GM12872 (cell line): Measurements from ENCODE around the gene ITGA8.
A peak's percentile ranks its signal among the peaks of the same experiment; 100 is the strongest.

Experiments
- CTCF ChIP-seq: IDR thresholded peaks from 3 replicates; pipeline ENCODE4 v1.5.1; 2011; ENCODE audit warnings: low read depth, mild to moderate bottlenecking, low read length, moderate library complexity; ENCODE audit not compliant: insufficient read depth

ITGA8 gene

DNA sequence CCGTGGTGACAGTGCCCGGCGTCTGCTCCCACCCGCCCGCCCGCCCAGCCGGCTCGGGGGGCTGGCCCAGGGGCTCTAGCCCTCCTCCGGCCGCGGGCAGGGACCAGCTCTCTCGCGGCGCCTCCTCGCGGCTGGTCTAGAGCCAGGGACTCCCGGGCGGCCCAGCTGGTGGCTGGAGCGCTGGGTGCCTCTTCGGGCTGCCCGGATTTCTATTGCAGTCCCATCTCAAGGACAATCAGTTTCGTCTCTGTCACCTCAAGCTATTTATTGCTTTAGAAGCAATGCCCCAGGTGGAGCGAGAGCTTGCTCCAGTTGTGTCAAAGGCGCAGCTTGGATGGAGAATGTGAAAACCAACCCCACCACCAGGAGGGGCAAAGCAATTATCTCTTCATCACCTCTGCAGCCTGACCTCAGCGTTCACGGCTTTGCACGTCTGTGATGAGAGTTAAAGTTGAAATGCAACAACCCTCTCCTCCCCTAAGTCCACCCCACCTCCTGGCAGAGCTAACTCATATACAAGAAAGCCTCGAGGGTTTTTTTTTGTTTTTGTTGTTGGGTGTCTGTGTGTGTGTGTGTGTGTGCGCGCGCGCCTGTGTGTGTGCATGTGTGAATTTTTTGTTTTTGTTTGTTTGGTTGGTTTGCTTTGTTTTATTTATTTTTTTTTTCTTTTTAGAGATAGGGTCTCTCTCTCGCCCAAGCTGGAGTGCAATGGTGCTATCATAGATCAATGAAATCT lies at the start of gene ITGA8:
TSS of gene ITGA8 (minus strand) at position 24 of the 736 bp plus-strand sequence. CDS start 151 bp downstream, outside the sequence.
- TF ChIP-seq CTCF: peak; percentile 9; the same call in 1 of the 3 replicates

GRCh38 chr10:15764892-15765454 lies 45.3 kb upstream of the ITGA8 start:
- TF ChIP-seq CTCF: no peak

DNA sequence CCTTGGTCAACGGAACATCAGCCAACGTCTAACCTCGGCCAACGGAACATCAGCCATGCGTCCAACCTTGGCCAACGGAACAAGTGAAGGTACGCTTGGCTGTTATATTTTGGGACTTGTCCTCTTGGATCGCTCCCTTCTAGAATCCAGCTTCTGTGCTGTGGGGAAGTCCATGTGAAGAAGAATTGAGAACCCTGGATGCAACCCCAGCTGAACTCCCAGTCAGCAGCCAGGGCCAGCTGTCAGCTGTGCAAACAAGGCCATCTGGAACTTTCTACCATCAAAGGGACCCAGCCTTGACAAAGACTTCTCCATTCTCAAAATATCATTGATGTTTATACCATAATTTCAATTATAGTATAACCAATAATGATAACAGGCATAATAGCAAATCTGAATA lies 43.3 kb upstream of the ITGA8 start:
- no peak for TF ChIP-seq CTCF

DNA sequence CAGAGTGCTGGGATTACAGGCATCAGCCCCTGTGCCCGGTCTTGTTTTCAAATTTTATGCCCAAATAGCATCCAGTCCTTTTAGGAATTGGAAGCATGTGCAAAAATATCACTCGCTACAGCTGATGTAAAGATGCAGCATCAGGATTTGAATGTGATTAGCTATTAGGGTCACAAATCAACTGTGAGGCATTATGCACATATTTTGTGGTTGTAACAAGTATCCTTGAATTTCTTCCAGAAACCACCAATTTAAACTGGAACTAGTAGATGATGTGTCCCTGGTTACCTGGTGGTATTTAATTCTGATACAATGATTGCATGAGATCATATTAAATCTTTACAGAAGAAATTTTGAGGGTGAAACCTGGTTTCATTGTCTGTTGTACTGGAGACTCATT lies 41.0 kb upstream of the ITGA8 start:
- TF ChIP-seq CTCF: no peak

- TF ChIP-seq CTCF: no peak
Observed at GRCh38 chr10:15759265-15759664, 39.5 kb upstream of the ITGA8 start.

DNA sequence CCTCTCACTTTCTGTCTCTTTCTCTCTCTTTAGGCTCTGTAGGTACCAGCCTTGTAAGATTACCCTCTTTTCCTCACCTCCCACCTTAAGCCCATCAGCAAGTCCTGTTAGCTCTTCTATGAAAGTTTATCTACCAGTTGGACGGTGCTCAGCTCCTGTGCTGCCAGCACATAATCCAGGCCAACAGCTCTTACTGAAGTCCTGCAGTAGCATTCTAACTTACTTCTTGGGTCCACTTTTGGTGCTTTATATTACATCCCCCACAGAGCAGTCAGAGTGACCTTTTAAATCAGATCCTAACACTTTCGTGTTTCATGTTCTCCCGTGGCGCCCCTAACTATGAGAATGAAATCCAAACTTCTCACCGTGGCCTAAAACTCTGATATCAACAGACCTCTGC lies 38.9 kb upstream of the ITGA8 start:
- no peak for TF ChIP-seq CTCF

- TF ChIP-seq CTCF: no peak
Observed at GRCh38 chr10:15754937-15755336, 35.2 kb upstream of the ITGA8 start.
